ENCODE data around the gene CFAP58.

GRCh38 chr10:104449391-104449790 lies 95.8 kb downstream of the CFAP58 start:
- TF ChIP-seq GATA3 (IDR thresholded peaks at IDR 0.05; ENCODE audit: low read depth, low read length) (no peak), GATA2 (IDR thresholded peaks at IDR 0.05; ENCODE audit: low read depth, low read length) (no peak)

Data from SH-SY5Y (cell line).